NK-92 treated with Interleukin-12 subunit alpha and Interleukin-12 subunit beta, amount 100 ng/mL, for 24 hours (cell line): Measurements from ENCODE around the gene SMC1A.

Experiments used
- DNase-seq: peaks from one replicate; lab custom pipeline; 2025; lab: John Stamatoyannopoulos, UW

The SMC1A gene

DNA sequence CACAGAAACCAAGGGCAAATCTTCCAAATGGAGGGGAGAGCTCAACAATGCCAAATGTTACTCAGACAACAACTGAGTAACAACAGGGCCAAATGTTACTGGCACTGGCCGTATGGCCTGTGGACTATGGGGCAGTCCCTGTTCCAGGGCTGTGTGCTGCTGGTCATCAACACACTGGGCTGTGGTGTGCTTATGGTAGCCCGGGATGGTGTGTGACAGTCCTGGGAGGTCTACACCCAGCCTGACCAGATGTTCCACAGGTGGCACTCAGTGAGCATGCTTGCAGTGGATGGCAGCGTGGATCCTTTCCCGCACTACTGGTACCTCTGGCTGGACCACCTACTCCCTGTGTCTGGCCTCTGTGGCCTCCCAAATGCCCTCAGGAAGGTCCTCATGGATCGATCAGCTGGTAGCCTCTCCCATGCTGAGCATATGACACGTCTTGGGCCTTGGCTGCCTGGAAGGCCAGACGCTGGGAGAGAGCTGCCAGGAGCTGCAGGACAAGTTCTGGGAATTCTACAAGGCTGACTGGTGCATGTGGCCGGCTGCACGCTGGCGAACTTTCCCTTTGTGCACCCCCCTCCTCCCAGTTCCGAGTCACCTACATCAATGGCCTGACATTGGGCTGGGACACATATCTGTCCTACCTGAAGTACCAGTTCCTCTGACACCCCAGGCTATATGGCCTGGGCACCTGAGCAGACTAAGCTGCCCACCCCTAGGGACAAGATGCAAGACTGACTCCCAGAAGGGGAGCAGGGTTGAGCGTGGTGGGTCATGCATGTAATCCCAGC is 81.4 kb downstream of the SMC1A start:
- no peak for DNase-seq

DNA sequence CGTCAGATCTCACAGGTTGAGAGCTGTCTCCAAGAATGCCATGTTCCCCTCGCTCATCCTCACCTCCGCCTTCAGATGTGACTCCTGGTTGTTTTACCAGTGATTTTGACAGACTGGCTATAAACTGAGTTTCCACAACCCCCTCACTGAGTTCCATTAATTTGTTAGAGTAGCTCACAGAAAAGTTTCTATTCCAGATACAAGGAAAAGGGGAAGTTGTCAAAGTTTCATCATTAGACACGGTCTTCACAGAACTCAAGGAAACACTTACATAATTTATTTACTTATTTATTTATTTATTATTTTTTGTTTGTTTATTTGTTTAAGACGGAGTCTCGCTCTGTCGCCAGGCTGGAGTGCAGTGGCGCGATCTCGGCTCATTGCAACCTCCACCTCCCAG is 85.4 kb downstream of the SMC1A start:
- DNase-seq: no peak

DNA sequence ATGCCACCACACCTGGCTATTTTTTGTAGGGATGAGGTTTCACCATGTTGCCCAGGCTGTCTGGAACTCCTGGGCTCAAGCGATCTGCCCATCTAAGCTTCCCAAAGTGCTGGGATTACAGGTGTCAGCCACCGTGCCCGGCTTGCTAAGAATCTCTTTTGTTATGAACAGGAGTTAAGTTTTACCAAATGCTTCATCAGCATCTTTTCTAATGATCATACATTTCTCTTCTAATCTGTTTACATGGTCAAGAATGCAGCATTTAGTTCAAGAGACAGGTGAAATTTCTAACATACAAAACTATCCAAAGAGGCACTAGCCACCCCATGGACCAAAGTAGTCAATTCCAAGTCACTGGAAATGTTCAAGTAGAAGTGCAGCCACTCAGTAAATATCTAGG is 88.6 kb downstream of the SMC1A start:
- DNase-seq: no peak

GRCh38 chrX:53332204-53332603 is 90.2 kb downstream of the SMC1A start:
- no peak for DNase-seq

DNA sequence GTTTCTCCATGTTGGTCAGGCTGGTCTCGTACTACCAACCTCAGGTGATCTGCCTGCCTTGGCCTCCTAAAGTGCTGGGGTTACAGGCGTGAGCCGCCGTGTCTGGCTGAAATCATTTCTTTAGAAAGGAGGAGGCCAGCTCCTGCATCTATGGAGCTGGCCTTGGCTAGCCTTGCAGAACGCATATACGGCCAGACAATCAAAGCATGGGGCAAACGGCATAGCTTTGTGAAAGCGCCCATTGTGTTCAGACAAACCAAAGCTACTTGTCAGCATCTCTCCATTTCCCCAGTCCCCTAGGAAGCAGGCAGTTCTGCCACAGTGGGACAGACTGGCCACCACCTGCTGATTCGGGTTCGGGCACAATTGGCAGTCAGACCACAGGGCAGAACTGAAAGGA is 92.1 kb downstream of the SMC1A start:
- DNase-seq: no peak

DNA sequence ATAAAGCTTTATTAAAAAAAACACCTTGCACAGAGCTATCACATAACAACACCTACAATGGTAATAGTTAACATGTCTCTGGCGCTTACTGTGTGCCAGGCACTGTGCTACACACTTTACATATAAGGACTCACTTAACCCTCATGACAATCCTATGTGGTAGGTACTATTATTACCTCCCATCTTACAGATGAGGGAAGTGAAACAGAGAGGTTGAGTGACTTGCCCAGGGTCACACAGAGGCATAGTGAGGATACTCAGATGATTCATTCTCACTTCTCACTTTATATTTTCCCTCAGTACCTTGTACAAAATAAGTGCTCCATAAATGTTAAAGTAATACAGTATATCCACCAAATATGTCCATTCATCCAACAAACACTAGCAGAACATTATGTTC is 97.7 kb downstream of the SMC1A start:
- no peak for DNase-seq
